ENCODE results near the gene TMEM121. TPM values are rescaled to one million over a fixed set of nuclear protein-coding genes. Genes with fewer than 3 reads are reported as not detected.
A peak's percentile ranks its signal among the peaks of the same experiment; 100 is the strongest.

The TMEM121 gene
- total RNA-seq, 4 donors from 2014 or later = 0.99 to 5.4 (median 4.0) TPM

- WGBS, 2 donors = 21 to 30% methylated on average over 17 to 20 of the region's 20 CpGs
- TF ChIP-seq POLR2A (IDR thresholded peaks at IDR 0.05) = no peak
- no peak for TF ChIP-seq CTCF (IDR thresholded peaks at IDR 0.05)
- no peak overlapping the region for H3K4me3 ChIP-seq (ENCODE audit: low read depth, poor library complexity, severe bottlenecking)
- peak; percentile 32 to 95 for DNase-seq (ENCODE audit: low spot score in 2 of 2)
- intact Hi-C loops (cut with DNase I; ENCODE audit: low total_unique reads) = no loop called here
These were observed 42.0 kb upstream of the TMEM121 start for GRCh38 chr14:105484069-105484996.

GRCh38 chr14:105484997-105485393, 41.4 kb upstream of the TMEM121 start:
- no peak for DNase-seq (ENCODE audit: low spot score in 2 of 2)
- WGBS, 2 donors = 54 to 70% methylated on average over 3 to 14 of the region's 16 CpGs
- no peak overlapping the region for H3K4me3 ChIP-seq (ENCODE audit: low read depth, poor library complexity, severe bottlenecking)
- TF ChIP-seq POLR2A (IDR thresholded peaks at IDR 0.05) (no peak), CTCF (IDR thresholded peaks at IDR 0.05) (no peak)
- intact Hi-C loops (cut with DNase I; ENCODE audit: low total_unique reads) = no loop called here

- DNase-seq (ENCODE audit: low spot score in 2 of 2) = peak; percentile 23 to 89
- WGBS, 2 donors = 7 to 28% methylated on average over 11 to 12 of the region's 12 CpGs
- intact Hi-C loops (cut with DNase I; ENCODE audit: low total_unique reads) = no loop called here
- TF ChIP-seq POLR2A (IDR thresholded peaks at IDR 0.05) (no peak), CTCF (IDR thresholded peaks at IDR 0.05) (no peak)
- H3K4me3 ChIP-seq (ENCODE audit: low read depth, poor library complexity, severe bottlenecking) = no peak overlapping the region
These were observed 40.6 kb upstream of the TMEM121 start for GRCh38 chr14:105485739-105486162.

- 2 to 14% methylated on average over 19 to 40 of the region's 56 CpGs for WGBS, 2 donors
- TF ChIP-seq CTCF (IDR thresholded peaks at IDR 0.05) = no peak
- no peak for TF ChIP-seq POLR2A (IDR thresholded peaks at IDR 0.05)
- peak within 1 kb of the TSS; percentile 51 for H3K4me3 ChIP-seq (ENCODE audit: low read depth, poor library complexity, severe bottlenecking)
- peak; percentile 28 to 90 for DNase-seq (ENCODE audit: low spot score in 2 of 2)
- intact Hi-C loops (cut with DNase I; ENCODE audit: low total_unique reads) = no loop called here
These were observed 40.0 kb upstream of the TMEM121 start, which contains the start of gene CRIP1 for GRCh38 chr14:105486163-105486973. Gene CRIP1, plus strand, starts transcription at chr14:105486886. Its CDS starts 374 bp downstream, at chr14:105487260.

DNA sequence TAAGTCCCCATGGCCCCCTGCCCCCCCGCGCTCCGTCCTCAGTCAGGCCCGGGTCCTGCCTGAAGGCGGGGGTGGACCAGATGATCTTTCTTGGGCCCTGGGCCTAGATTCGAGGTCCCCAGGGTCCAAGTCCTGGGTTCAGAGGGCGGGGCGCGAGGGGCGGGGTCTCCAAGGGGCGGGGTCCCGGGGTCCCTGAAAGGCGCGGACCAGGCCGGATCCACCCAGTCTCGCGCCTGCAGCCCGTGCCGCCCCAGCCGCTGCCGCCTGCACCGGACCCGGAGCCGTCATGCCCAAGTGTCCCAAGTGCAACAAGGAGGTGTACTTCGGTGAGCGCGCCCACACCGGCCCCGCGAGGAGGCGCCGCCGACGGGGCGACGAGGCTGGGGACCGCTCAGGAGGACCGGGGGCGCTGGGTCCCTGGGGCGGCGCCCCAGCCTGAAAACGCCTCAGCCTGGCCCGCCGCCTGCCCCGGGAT, 39.4 kb upstream of the TMEM121 start:
- TF ChIP-seq POLR2A (IDR thresholded peaks at IDR 0.05) (no peak), CTCF (IDR thresholded peaks at IDR 0.05) (no peak)
- H3K4me3 ChIP-seq (ENCODE audit: low read depth, poor library complexity, severe bottlenecking) = peak overlapping the region; percentile 51
- DNase-seq (ENCODE audit: low spot score in 2 of 2) = peak in 1 of 2 donors; percentile 96
- WGBS, 2 donors = 3% methylated on average over 10 to 13 of the region's 45 CpGs
- intact Hi-C loops (cut with DNase I; ENCODE audit: low total_unique reads) = no loop called here
